ENCODE data around the gene HECA.

GRCh38 chr6:139159016-139159415 lies 24.1 kb downstream of the HECA start:
- TF ChIP-seq, protein P1, sequence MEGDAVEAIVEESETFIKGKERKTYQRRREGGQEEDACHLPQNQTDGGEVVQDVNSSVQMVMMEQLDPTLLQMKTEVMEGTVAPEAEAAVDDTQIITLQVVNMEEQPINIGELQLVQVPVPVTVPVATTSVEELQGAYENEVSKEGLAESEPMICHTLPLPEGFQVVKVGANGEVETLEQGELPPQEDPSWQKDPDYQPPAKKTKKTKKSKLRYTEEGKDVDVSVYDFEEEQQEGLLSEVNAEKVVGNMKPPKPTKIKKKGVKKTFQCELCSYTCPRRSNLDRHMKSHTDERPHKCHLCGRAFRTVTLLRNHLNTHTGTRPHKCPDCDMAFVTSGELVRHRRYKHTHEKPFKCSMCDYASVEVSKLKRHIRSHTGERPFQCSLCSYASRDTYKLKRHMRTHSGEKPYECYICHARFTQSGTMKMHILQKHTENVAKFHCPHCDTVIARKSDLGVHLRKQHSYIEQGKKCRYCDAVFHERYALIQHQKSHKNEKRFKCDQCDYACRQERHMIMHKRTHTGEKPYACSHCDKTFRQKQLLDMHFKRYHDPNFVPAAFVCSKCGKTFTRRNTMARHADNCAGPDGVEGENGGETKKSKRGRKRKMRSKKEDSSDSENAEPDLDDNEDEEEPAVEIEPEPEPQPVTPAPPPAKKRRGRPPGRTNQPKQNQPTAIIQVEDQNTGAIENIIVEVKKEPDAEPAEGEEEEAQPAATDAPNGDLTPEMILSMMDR (IDR thresholded peaks at IDR 0.05; ENCODE audit: insufficient read depth, low read length, poor library complexity, severe bottlenecking) = no peak
- TF ChIP-seq EZH2phosphoT487 (conservative IDR thresholded peaks at IDR 0.05; ENCODE audit: low read length) = no peak
